Uterus (tissue), 2 donors: Measurements from ENCODE around the gene PCGF2.

Experiments used
- CTCF ChIP-seq, 4 experiments: fragments of 200-600 bp in 2 of 4; fragments of 450-650 bp in 2 of 4; sonication (generic) in 2 of 4; IDR thresholded peaks; one replicate each; pipeline ENCODE4 v1.5.1; 2016 to 2019; ENCODE audit warnings: antibody characterized with exemption in 4 of 4, mild to moderate bottlenecking in 2 of 4, moderate library complexity in 1 of 4
- POLR2A ChIP-seq, 2 donors: fragments of 450-650 bp; IDR thresholded peaks; one replicate each; pipeline ENCODE4 v1.6.1; 2016; ENCODE audit warnings: antibody characterized with exemption in 2 of 2, mild to moderate bottlenecking in 1 of 2, moderate library complexity in 1 of 2

GRCh38 chr17:38796451-38797157 is 48.5 kb upstream of the PCGF2 start:
- TF ChIP-seq CTCF (IDR thresholded peaks at IDR 0.05) (no peak), POLR2A (IDR thresholded peaks at IDR 0.05) (no peak)
